ENCODE measurements around the gene RPRM.
"Not testable (repeated sequence)": the region's sequence is repeated elsewhere in the genome, so short reads cannot be mapped to it uniquely, and the experiment has no call there.

RPRM gene

DNA sequence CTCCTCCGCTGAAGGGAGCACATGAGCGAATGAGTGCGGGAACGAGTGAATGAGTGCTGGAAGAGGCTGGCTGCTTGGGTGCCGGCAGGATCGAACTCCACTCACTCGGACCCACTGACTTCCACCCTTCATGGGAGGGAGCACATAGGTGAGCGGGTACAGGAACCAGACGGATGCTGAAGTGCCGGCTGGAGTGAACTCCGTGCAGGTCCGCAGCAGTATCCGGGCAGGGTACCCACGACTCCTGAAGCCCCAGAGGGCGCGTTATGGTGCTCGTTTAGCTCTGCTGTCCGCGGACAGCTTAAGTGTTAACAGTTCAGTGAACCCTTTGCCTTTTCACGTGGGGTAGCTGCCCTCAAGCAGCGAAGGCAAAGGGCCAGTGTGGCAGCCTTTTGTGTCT, 23.2 kb downstream of the RPRM start:
- DNase-seq = no peak

DNA sequence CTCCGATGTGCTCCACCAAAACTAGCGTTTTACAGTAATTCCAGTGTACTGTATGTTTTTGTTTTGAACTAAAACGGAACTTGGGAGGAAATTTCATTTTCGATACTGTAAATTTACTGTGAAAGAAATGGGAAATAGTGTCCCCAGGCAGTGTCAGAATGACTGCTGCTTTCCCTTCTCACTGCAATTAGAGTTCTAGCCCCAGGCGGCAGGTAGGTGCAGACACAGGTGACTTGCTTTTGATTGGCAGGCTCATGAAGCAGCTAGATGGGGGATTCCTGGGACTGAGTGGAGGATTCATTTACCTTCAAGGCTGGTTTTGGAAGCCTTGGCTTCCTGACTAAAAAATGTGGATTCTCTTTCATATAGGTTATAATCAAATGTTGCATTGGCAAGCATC, 27.0 kb downstream of the RPRM start:
- no peak for DNase-seq

DNA sequence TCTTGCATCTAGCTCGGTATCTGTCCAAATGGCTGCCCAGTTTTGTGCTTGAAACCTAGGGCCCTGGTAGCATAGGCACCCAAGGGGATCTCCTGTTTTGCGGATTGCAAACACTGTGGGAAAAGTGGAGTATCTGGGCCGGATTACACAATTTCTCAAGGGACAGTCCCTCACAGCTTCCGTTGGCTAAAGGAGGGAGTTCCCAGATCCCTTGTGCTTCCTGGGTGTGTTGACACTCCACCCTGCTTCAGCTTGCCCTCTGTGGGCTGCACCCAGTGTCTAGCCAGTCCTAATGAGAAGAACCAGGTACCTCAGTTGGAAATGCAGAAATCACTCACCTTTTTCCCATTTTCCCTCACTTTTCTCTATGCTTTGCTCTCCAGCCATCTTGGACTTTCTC, 35.5 kb downstream of the RPRM start:
- no peak for DNase-seq

DNA sequence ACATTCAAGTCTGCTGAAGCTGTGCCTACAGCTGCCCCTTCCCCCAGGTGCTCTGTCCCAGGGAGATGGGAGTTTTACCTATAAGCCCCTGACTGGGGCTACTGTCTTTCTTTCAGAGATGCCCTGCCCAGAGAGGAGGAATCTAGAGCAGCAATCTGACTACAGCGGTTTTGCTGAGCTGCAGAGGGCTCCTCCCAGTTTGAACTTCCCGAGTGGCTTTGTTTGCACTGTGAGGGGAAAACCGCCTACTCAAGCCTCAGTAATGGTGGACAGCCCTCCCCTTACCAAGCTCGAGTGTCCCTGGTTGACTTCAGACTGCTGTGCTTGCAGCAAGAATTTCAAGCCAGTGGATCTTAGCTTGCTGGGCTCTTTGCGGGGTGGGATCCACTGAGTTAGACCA, 35.9 kb downstream of the RPRM start:
- DNase-seq = not testable (repeated sequence)

DNA sequence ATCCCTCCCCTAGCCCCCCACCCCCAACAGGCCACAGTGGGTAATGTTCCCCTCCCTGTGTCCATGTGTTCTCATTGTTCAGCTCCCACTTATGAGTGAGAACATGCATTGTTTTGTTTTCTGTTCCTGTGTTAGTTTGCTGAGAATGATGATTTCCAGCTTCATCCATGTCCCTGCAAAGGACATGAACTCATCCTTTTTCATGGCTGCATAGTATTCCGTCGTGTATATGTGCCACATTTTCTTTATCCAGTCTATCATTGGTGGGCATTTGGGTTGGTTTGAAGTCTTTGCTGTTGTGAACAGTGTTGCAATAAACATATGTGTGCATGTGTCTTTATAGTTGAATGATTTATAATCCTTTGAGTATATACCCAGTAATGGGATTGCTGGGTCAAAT, 38.5 kb downstream of the RPRM start:
- DNase-seq = not testable (repeated sequence)

DNA sequence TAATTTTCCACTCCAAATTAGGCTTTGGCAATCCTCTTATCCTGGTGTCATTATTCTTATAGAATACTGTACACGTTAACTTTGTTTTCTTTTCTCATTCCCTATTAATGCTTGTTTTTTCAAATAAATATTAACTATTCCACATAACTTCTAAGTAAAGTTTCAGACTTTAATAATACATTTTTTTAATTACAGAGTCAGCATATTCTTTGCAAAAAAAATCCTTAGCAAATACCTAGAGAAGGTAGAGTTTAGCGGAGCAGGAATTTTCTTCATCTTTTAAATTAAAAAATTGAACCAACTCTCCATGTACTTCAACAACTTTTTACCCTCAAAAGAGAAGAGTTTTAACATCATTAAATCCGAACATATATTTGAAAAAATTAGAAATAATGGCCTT, 45.2 kb downstream of the RPRM start:
- DNase-seq = no peak

DNA sequence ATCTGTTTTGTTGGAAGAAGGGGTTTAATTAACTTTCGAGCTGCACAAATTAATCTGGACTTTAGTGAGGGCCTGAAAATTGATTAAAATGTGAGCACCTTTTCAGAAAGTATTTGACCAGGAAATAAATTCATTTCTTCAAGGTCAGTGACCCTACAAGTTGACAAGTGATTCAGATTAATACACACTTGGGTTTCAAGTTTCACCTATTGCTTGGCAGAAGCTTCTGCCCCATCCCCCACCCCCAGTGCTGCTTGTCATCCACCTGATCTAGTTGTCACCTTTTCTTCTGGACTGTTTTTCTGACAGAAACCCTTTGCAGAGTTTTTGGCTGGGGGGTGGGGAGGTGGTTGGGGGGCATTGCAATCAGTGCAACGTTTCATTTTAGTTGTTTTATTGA, 46.2 kb downstream of the RPRM start:
- no peak for DNase-seq

DNA sequence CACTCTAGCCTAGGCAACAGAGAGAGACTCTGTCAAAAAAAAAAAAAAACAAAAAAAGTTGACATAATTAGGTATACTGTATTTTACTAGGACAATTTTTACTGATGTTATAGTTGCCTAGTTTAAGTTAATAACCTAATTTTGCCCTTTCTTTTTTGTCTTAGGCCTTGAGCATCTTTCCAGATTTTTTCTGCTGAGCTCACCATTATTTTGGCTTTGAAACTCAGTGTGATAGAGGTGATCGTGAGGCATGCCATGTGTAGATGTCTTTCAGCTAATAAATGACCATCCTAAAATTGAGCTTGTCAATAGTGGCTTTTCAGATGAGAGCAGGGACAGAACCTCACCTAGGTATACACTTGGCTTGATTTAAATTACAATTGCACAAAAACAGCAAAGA, 47.4 kb downstream of the RPRM start:
- DNase-seq = no peak
